ENCODE measurements around the gene CCK. TPM values are rescaled to one million over a fixed set of nuclear protein-coding genes. Genes with fewer than 3 reads are reported as not detected.

The CCK gene
- total RNA-seq, 1 donor from 2014 or later: not detected

DNA sequence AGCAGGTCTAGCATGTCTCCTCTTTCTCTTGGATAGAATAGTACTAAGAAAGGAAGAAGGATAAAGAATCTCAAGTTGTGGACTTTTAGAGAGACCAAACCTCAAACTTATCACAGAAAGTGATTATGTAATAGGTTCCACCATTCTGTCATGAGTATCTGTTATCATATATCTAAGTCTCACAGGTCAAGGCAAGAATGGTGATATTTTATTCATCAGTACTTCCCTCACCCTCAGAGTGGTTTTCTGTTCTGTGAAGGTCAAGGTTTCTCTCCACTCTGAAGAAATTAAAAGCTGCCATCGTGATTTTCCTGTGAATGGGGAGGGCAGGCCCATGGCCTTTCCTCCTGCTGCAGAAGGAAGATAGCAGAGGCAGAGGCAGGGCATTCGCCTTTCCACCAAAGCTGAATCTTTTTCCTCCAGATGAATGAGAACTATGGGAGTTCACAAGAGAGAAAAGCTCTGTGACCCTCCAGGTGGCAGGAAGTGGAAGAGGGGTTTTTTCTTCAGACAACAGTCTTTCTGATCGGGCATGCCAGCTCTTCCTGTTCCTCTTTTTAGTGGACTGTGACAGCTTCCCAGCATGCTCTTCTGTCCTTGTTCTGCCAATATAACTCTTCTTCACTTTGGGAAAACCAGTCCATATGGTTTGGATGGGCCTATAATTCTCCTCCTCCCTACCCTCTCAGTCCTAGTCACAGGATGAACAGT lies 37.1 kb upstream of the CCK start:
- Histone ChIP-seq H3K4me3 (no peak overlapping the region), H3K27me3 (no peaks in the 10 kb centered on the region)
- TF ChIP-seq POLR2A (IDR thresholded peaks at IDR 0.05): no peak
- TF ChIP-seq, protein P1, sequence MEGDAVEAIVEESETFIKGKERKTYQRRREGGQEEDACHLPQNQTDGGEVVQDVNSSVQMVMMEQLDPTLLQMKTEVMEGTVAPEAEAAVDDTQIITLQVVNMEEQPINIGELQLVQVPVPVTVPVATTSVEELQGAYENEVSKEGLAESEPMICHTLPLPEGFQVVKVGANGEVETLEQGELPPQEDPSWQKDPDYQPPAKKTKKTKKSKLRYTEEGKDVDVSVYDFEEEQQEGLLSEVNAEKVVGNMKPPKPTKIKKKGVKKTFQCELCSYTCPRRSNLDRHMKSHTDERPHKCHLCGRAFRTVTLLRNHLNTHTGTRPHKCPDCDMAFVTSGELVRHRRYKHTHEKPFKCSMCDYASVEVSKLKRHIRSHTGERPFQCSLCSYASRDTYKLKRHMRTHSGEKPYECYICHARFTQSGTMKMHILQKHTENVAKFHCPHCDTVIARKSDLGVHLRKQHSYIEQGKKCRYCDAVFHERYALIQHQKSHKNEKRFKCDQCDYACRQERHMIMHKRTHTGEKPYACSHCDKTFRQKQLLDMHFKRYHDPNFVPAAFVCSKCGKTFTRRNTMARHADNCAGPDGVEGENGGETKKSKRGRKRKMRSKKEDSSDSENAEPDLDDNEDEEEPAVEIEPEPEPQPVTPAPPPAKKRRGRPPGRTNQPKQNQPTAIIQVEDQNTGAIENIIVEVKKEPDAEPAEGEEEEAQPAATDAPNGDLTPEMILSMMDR (IDR thresholded peaks at IDR 0.05): no peak
- no peak for TF ChIP-seq POLR2AphosphoS5 (IDR thresholded peaks at IDR 0.05; ENCODE audit: insufficient read depth in 1 of 2, low read depth in 1 of 2)

DNA sequence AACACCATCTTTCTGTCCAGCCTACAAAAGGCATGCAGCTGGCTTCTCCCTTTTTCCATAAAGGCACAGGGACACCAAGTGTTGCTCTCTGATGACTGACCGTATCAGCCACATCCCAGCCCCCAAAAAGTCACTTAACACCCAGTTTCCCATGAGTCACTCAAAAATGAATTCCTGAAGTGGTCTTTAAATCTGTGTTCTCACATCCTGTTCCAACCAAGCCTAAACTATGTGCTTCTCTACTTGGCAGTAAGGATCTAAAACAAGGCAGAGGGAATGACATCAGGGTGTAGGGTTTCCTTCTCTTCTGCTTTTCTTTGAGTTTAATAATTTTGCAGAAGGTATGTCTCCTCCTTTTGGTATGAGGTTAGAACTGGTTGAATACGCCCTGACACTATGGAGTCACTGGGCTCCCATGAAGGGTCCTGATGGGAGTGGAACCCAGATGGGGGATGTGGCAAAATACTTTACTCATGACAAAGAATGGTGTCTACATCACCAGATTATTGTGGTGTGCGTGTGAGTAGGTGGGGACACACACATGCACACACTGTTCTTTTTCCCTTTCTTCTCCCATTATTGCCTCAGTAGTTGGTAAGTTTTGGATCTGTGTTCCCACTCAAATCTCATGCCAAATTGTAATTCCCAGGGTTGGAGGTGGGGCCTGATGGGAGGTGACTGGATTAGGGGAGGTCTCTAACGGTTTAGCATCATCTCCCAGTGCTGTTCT lies 35.6 kb upstream of the CCK start:
- H3K9me3 ChIP-seq: no peaks in the 10 kb centered on the region
- DNase-seq (ENCODE audit: extremely low spot score in 2 of 2): no peak
- no peak for TF ChIP-seq POLR2AphosphoS5 (IDR thresholded peaks at IDR 0.05; ENCODE audit: insufficient read depth in 1 of 2, low read depth in 1 of 2)
- TF ChIP-seq, protein P1 (IDR thresholded peaks at IDR 0.05): no peak
- TF ChIP-seq POLR2A (IDR thresholded peaks at IDR 0.05): no peak
- H3K36me3 ChIP-seq: no peaks in the 10 kb centered on the region
- no peak overlapping the region for H3K4me3 ChIP-seq
- no peaks in the 10 kb centered on the region for H3K27me3 ChIP-seq
- no peaks in the 10 kb centered on the region for H3K4me1 ChIP-seq
- no peak overlapping the region for H3K27ac ChIP-seq
- intact Hi-C loops (cut with DNase I): no loop called here

More for the DNA sequence above, 37.1 kb upstream of the CCK start:
- Histone ChIP-seq H3K27ac (no peak overlapping the region), H3K4me1 (no peaks in the 10 kb centered on the region), H3K9me3 (no peaks in the 10 kb centered on the region), H3K36me3 (no peaks in the 10 kb centered on the region)
- no peak for DNase-seq (ENCODE audit: extremely low spot score in 2 of 2)
- intact Hi-C loops (cut with DNase I): no loop called here

DNA sequence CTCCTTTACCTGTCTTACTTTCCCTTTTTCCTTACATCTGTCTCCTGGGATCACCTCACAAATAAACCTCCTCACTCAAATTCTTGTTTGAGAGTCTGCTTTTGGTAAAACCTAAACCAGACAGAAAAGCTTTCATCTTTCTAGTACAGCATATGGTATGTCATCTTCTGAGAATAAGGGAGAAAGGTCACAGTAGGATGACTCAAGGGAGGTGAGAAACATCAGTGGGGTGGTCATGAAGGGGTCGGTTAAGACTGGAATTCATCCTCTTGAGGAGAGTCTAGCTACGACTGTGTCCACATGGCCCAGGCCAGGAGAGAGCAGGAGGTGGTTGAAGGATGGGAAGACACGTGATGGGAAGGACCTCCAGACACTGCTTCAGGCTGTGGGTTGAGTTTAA lies 34.8 kb upstream of the CCK start:
- no peaks in the 10 kb centered on the region for H3K27me3 ChIP-seq
- DNase-seq (ENCODE audit: extremely low spot score in 2 of 2): no peak
- H3K9me3 ChIP-seq: no peaks in the 10 kb centered on the region
- H3K36me3 ChIP-seq: no peaks in the 10 kb centered on the region
- H3K27ac ChIP-seq: no peak overlapping the region
- intact Hi-C loops (cut with DNase I): no loop called here
- no peak overlapping the region for H3K4me3 ChIP-seq
- H3K4me1 ChIP-seq: no peaks in the 10 kb centered on the region
- no peak for TF ChIP-seq POLR2A (IDR thresholded peaks at IDR 0.05)
- TF ChIP-seq POLR2AphosphoS5 (IDR thresholded peaks at IDR 0.05; ENCODE audit: insufficient read depth in 1 of 2, low read depth in 1 of 2): no peak
- TF ChIP-seq, protein P1 (IDR thresholded peaks at IDR 0.05): no peak

DNA sequence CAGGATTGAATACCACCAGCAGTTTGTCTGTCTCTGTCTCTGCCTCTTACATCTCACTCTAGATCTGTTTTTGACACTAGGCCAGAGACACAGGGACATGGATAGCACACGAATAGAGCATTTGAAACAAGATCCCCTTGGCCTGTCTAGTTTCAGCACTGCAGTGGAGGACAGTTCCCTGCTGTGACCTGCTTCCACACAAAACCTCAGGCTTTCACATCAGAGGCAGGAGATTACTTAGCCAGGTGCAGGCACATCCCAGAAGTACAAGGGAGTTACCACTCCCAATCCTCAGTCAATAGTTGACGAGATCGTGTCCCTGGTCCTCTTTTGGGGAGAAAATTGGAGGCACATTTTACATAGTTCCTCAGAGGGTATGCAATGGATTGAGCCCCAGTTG lies 34.0 kb upstream of the CCK start:
- H3K36me3 ChIP-seq: no peaks in the 10 kb centered on the region
- no peak overlapping the region for H3K27ac ChIP-seq
- intact Hi-C loops (cut with DNase I): no loop called here
- no peaks in the 10 kb centered on the region for H3K4me1 ChIP-seq
- no peak for DNase-seq (ENCODE audit: extremely low spot score in 2 of 2)
- TF ChIP-seq POLR2AphosphoS5 (IDR thresholded peaks at IDR 0.05; ENCODE audit: insufficient read depth in 1 of 2, low read depth in 1 of 2) (no peak), POLR2A (IDR thresholded peaks at IDR 0.05) (no peak)
- TF ChIP-seq, protein P1 (IDR thresholded peaks at IDR 0.05): no peak
- H3K27me3 ChIP-seq: no peaks in the 10 kb centered on the region
- no peaks in the 10 kb centered on the region for H3K9me3 ChIP-seq
- no peak overlapping the region for H3K4me3 ChIP-seq

DNA sequence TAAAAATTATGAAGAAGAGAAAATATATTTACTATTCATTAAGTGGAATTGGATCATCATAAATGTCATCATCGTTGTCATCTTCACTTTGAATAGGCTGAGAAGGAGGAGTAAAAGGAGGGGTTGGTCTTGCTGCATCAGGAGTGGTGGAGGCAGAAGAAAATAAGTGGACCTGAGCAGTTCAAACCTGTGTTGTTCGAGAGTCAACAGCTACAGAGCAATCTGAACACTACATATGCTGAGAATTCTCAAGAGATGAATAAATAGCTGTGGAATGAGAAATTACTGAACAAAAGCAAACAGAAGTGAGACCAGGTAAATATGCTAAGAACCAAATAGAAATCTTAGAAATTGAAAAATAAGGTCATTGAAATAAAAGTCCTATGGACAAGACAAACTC lies 32.3 kb upstream of the CCK start:
- Histone ChIP-seq H3K27me3 (no peaks in the 10 kb centered on the region), H3K4me1 (no peaks in the 10 kb centered on the region), H3K36me3 (no peaks in the 10 kb centered on the region), H3K27ac (no peak overlapping the region), H3K4me3 (no peak overlapping the region), H3K9me3 (no peaks in the 10 kb centered on the region)
- DNase-seq (ENCODE audit: extremely low spot score in 2 of 2): no peak
- TF ChIP-seq POLR2AphosphoS5 (IDR thresholded peaks at IDR 0.05; ENCODE audit: insufficient read depth in 1 of 2, low read depth in 1 of 2): no peak
- no peak for TF ChIP-seq POLR2A (IDR thresholded peaks at IDR 0.05)
- intact Hi-C loops (cut with DNase I): no loop called here
